Activated naive CD4-positive, alpha-beta T cell (primary cell): ENCODE results near the gene PHF3.

ENCODE experiments used
- DNase-seq, 4 experiments: peaks; one replicate each; lab custom pipeline; 2025; lab: John Stamatoyannopoulos, UW

PHF3 gene

DNA sequence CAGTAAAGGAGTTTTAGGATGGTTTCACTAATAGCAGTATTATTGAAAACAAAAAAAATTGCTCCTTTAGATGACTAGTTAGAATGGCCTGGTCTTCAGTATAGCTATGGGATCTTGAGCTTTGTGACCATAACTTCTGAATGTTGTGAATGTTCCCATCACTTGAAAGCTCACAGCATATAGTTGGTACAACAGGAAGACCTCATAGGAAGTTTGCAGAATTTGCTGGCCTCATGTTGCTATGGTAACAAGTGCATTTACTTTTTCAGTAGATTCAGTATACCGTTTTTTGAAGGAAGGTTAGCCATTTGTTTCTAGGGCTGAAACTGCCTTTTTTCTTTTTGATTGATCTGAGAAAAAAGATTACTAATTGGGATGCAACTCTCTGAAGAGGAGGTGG, 8.3 kb downstream of the PHF3 start:
- no peak for DNase-seq

- DNase-seq, result no peak
Observed at GRCh38 chr6:63644668-63645326, 9.2 kb downstream of the PHF3 start.

- DNase-seq, result no peak
Observed at GRCh38 chr6:63649269-63649668, 13.7 kb downstream of the PHF3 start.

GRCh38 chr6:63649847-63650265, 14.3 kb downstream of the PHF3 start:
- no peak for DNase-seq

DNA sequence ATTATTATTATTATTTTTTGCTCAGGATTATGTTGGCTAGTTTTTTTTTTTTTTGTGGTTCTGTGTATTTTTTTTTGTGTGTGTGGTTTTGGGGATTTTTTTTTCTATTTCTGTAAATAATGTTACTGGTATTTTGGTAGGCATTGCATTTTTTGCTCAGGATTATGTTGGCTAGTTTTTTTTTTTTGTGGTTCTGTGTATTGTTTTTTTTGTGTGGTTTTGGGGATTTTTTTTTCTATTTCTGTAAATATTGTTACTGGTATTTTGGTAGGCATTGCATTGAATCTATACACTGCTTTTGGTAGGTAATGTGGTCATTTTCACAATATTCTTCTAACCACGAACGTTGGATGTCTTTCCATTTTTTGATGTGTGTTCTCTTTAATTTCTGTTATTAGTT, 17.4 kb downstream of the PHF3 start:
- DNase-seq, result no peak

DNA sequence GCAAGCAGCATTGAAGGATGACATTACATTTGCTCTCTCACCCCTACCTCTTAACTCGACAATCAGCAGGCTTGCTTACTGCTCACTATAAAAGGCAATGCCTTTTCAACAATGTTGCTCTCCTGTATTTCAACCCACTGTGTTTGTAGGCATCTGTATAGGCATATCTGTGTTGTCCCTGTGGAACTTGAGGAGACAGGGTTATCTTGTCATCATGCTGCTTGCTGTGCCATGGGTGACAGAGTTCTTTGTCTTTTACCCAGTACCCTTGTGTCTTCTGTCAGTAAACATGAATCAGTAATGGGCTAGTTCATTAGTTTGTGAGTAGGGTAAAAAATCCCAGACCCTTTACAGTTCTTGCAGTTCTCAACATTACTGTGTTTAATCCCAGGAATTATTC, 25.2 kb downstream of the PHF3 start:
- DNase-seq, result no peak

GRCh38 chr6:63661769-63662168, 26.2 kb downstream of the PHF3 start:
- no peak for DNase-seq

DNA sequence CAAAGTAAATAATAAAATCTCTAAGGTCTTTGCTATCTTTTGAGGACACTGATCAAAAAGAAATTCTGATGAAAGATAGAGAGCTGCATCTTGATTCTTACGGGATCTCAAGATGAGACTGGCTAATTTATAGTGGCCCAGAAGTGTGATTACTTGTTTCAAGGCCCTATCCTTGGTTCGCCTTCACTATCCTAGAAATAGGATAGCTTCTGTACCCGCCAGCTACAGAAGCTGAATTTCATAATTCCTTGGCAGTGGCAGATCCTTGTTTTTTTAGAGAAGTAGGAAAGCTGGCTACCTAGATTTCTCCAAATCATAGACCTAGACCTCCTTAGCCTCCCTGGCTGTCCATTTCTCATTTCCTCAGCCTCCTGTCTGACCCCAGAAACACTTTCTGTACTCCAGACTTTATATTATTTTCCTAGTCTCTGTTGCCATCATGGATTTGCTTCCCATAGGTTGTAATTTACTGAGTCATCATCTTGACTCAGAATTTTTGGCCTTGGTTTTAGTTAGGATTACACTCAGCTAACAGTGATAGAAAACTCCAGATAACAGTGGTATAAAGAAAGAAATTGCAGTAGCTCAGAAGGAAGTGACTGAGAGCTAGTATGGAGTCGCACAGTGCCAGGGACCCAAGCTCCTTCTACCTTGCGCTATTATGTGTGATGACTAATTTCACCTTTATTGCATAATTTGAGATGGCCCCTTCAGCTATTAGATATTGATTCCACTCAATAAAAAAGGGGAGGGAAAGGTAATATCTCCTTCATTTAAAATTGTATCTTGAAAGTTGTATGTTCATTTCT, 27.7 kb downstream of the PHF3 start:
- no peak for DNase-seq

DNA sequence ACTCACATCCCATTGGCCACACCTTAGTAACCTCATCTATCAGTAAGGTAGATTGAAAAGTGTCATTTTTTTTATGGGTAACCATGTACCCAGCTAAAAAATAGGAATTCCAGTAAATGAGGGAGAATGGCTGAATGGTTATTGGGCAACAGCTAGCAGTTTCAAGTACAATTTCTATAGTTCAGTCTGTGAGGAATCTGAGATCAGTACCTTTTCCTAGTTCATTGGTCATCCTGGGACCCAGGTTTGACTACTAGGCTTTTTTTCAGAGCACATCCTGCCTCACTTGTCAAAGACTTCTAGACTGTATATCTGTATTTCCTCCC, 28.3 kb downstream of the PHF3 start:
- no peak for DNase-seq

GRCh38 chr6:63671098-63671754, 35.6 kb downstream of the PHF3 start:
- no peak for DNase-seq

DNA sequence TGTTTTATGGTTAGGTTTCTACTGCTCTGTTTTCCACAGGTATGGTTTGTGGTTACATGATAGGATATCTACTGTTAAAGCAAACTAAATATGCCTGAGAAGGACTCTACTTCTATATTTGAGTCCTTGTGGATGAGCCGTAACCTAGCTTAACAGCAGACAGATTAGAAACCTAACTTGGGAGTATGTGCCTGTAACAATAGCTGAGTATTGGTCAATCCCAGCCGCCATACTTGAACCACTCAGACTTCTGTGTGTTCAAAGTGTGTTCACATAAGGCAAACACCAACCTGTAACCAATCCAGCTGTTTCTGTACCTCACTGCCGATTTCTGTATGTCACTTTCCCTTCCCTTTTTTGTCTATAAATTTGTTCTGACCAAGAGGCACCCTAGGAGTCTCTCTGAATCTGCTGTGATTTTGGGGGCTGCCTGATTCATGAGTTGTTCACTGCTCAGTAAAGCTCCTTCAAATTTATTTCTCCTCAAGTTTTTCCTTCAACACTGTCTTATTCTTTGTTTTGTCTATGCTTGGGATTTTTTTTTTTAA, 37.1 kb downstream of the PHF3 start:
- DNase-seq, result no peak

GRCh38 chr6:63673692-63674091, 38.1 kb downstream of the PHF3 start:
- no peak for DNase-seq

GRCh38 chr6:63674635-63675034, 39.0 kb downstream of the PHF3 start:
- no peak for DNase-seq

DNA sequence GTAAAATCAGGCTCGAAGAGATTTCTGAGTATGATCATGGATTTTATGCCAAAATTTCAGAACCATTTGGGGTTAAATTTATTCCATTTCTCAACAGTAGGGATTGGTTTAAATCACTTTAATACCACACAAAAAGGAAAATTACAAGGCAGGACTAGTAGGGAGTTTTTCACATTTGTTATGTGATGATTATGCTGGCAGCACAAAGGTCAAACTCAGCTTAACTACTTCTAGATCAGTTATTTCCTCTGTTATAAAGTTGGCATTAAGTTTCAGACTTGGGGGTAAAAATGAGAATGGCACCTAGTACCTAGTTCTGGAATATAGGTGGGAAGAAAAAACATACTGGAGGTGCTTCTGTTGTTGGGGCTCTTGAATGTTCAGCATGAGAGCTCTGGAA, 39.5 kb downstream of the PHF3 start:
- DNase-seq, result no peak

GRCh38 chr6:63676412-63677114, 41.0 kb downstream of the PHF3 start:
- no peak for DNase-seq

DNA sequence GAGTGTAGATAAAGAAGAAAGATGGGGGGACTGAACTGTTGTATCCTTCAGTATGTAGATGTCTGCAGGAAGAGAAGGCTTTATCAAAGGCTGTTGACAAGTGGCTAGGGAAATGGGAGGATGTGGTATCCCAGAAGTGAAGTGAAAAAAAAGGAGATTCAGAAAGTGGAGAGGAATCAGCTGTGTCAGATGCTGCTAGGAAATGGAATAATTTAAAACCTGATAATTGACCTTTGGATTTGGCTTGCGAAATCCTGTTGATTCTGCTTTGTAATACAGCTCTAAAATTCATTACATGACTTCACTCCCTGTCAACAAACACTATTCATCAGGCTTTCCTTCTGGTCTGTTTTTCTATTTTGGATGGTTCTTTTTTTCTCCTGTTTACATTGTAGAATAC, 41.7 kb downstream of the PHF3 start:
- no peak for DNase-seq

DNA sequence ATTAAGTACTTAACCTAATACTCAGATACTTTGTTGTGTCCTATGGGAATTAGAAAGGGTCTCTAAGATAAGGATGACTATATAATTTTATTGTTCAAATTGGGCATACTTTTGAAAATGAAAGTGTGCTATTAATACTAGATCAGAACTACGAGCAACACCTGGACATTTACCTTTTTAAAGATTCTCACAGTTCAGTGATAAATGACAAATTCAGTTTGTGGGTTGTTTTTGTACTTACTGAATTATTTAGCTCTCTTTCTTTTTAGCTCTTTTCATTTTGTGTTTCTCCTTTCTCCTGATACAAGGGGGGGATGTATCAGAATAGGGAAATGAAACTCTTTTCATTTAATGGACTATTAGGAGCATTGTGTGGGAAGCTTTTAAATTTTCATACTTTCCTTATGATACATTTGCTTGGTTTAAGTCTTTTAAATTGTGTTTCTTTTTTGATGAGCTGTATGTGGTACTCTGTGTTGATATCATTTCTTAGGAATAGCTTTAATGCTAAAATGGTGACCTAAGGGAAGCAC, 47.5 kb downstream of the PHF3 start:
- no peak for DNase-seq

- DNase-seq, result no peak
Observed at GRCh38 chr6:63685446-63686379, 50.1 kb downstream of the PHF3 start.

DNA sequence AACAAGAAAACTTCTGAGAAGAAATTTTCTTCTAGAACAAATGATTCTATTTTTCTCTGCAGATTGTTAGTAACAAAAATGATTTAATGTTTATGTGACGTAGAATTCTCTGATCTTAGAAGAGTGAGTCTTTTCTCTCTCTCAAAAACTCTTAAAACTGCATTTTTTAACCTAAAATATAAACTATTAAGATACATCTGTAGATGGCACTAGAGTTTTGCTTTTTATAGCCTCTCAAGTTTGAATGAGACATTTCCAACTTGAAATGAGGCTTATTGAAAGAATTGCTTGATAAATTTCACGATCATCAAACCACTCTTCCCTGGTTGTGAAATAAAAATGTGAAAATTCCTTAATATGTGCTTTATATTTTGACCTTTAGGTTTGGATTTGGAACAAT, 53.8 kb downstream of the PHF3 start:
- DNase-seq, result no peak

- no peak for DNase-seq
Observed at GRCh38 chr6:63690221-63690620, 54.6 kb downstream of the PHF3 start.

- no peak for DNase-seq
Observed at GRCh38 chr6:63705707-63706106, 70.1 kb downstream of the PHF3 start.
